A673 (cell line): ENCODE results near the gene SEMA4D. TPM values are rescaled to one million over a fixed set of nuclear protein-coding genes. Genes with fewer than 3 reads are reported as not detected.

ENCODE experiments used
- BruUV-seq: library from RNA; stranded (reverse); fragments of 400-500 nt; replicated peaks from 2 replicates; lab custom pipeline; 2021; lab: Mats Ljungman, UMichigan
- CTCF ChIA-PET: fragments of 300-600 bp; sonication (Branson Sonifier 250); formaldehyde crosslinking; loops from one replicate; lab custom pipeline; 2022; ENCODE audit warnings: antibody characterized with exemption; lab: Charles Lee
- POLR2A ChIA-PET: fragments of 300-600 bp; sonication (Branson Sonifier 250); formaldehyde crosslinking; loops from one replicate; lab custom pipeline; 2022; ENCODE audit warnings: antibody characterized with exemption; ENCODE audit not compliant: low non-redundant PET; lab: Charles Lee
- DNase-seq: peaks from one replicate; pipeline ENCODE4 v3.0.0-alpha.2; 2015; ENCODE audit warnings: low spot score
- H3K27ac ChIP-seq: fragments of 200-600 bp; sonication (generic); 2 replicates; pipeline ENCODE4 v1.5.1; 2016; ENCODE audit warnings: mixed run types, low read depth, mild to moderate bottlenecking, mixed read lengths, antibody characterized with exemption, low read length; ENCODE audit not compliant: poor library complexity, severe bottlenecking
- H3K27me3 ChIP-seq: fragments of 200-600 bp; sonication (generic); replicated peaks from 2 replicates; pipeline ENCODE4 v1.6.1; 2017; ENCODE audit warnings: mixed run types, low read depth, mild to moderate bottlenecking, mixed read lengths, antibody characterized with exemption, low read length; ENCODE audit not compliant: insufficient read depth, poor library complexity
- H3K36me3 ChIP-seq: fragments of 200-600 bp; sonication (generic); 2 replicates; pipeline ENCODE4 v1.6.1; 2016; ENCODE audit warnings: mixed run types, mild to moderate bottlenecking, mixed read lengths, antibody characterized with exemption, low read length; ENCODE audit not compliant: insufficient read depth, poor library complexity, severe bottlenecking
- H3K4me1 ChIP-seq: fragments of 200-600 bp; sonication (generic); 2 replicates; pipeline ENCODE4 v1.6.1; 2017; ENCODE audit warnings: mixed run types, mild to moderate bottlenecking, mixed read lengths, antibody characterized with exemption, low read length; ENCODE audit not compliant: insufficient read depth, poor library complexity, severe bottlenecking
- H3K4me3 ChIP-seq: fragments of 200-600 bp; sonication (generic); 2 replicates; pipeline ENCODE4 v1.5.1; 2016; ENCODE audit warnings: low read depth, mixed run types, mild to moderate bottlenecking, mixed read lengths, low read length; ENCODE audit not compliant: poor library complexity, severe bottlenecking
- H3K9me3 ChIP-seq: fragments of 200-600 bp; sonication (generic); 2 replicates; pipeline ENCODE4 v1.6.1; 2016; ENCODE audit warnings: mixed run types, low read depth, mild to moderate bottlenecking, mixed read lengths, antibody characterized with exemption, low read length; ENCODE audit not compliant: poor library complexity, severe bottlenecking
- CTCF ChIP-seq: fragments of 300-800, 200-600 bp; sonication (generic); conservative IDR thresholded peaks from 2 replicates; pipeline ENCODE4 v1.5.1; 2017; ENCODE audit warnings: low read depth, mild to moderate bottlenecking, antibody characterized with exemption, low read length, moderate library complexity, mixed read lengths
- EZH2 ChIP-seq: fragments of 200-600 bp; sonication (generic); IDR thresholded peaks from 2 replicates; pipeline ENCODE4 v1.6.1; 2017; ENCODE audit warnings: borderline replicate concordance, low read depth, mild to moderate bottlenecking, mixed read lengths, antibody characterized with exemption, low read length; ENCODE audit not compliant: poor library complexity, severe bottlenecking
- intact Hi-C: fragments of 100-400 bp; cut with micrococcal nuclease; formaldehyde crosslinking; loops from one replicate; pipeline ENCODE4 v1.10.0; 2022; ENCODE audit not compliant: unreplicated experiment
- total RNA-seq: library from RNA; stranded (reverse); gene quantifications from 2 replicates; pipeline ENCODE4 v1.2.3, GENCODE V29; 2021

The SEMA4D gene
- total RNA-seq, 1 experiment from 2014 or later = 14.2 TPM

GRCh38 chr9:89361816-89362646 lies 135.9 kb downstream of the SEMA4D start:
- Histone ChIP-seq H3K4me1 (no peaks in the 10 kb centered on the region), H3K36me3 (peaks cover 38% of the 10 kb centered on the region), H3K4me3 (no peak overlapping the region), H3K27me3 (no peaks in the 10 kb centered on the region), H3K27ac (no peak overlapping the region), H3K9me3 (no peaks in the 10 kb centered on the region)
- POLR2A ChIA-PET = no interaction called here
- TF ChIP-seq EZH2 (no peak), CTCF (no peak)
- CTCF ChIA-PET = no interaction called here
- no TSS peak for BruUV-seq
- no peak for DNase-seq
- intact Hi-C loops = no loop called here

DNA sequence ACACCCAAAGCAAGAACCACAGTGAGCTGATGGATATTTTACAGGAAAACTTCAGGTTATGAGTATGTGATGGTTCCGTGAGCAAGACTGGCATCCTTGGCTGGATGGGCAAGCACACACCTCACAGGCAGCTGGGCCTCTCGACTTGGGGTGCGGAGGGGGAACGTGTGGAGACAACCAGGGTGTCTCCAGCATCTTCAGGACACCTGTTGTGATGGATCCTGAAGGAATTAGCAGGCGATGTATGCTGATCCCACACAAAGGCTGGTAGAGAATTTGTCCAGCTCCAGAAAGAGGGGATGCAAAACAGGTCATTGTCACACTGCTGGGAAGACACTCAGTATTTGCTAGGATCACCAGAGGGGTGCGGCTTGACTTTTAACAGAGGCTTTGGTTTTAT lies 136.9 kb downstream of the SEMA4D start:
- DNase-seq = no peak
- Histone ChIP-seq H3K36me3 (peaks cover 44% of the 10 kb centered on the region), H3K9me3 (no peaks in the 10 kb centered on the region), H3K4me3 (no peak overlapping the region), H3K4me1 (no peaks in the 10 kb centered on the region), H3K27me3 (no peaks in the 10 kb centered on the region), H3K27ac (no peak overlapping the region)
- TF ChIP-seq EZH2 (no peak), CTCF (no peak)
- CTCF ChIA-PET = no interaction called here
- intact Hi-C loops = no loop called here
- POLR2A ChIA-PET = no interaction called here
- BruUV-seq = no TSS peak

DNA sequence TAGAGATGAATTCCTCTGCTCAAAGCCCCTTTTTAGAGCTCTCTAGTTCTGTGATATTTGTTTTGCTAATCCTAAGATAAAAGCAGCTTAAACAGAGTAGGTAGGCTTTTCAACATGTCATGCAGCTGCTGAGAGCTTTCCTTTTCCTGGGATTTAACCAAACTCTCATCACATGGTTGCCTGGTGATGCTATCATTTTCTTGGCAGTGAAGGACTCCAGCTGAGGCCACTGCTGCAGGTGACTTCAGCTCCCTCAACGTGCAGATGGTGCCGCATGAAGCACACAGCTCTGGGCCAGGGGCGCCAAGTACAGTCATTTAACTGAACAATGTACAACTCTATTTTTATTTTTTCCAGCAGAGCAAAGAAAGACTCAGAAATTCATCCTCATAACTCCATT lies 137.4 kb downstream of the SEMA4D start:
- no peaks in the 10 kb centered on the region for H3K4me1 ChIP-seq
- TF ChIP-seq CTCF (no peak), EZH2 (no peak)
- DNase-seq = no peak
- BruUV-seq = no TSS peak
- H3K9me3 ChIP-seq = no peaks in the 10 kb centered on the region
- H3K27me3 ChIP-seq = no peaks in the 10 kb centered on the region
- no peak overlapping the region for H3K4me3 ChIP-seq
- CTCF ChIA-PET = no interaction called here
- POLR2A ChIA-PET = no interaction called here
- intact Hi-C loops = no loop called here
- peaks cover 48% of the 10 kb centered on the region for H3K36me3 ChIP-seq
- no peak overlapping the region for H3K27ac ChIP-seq
